ENCODE measurements around the gene TP53AIP1.

The TP53AIP1 gene

DNA sequence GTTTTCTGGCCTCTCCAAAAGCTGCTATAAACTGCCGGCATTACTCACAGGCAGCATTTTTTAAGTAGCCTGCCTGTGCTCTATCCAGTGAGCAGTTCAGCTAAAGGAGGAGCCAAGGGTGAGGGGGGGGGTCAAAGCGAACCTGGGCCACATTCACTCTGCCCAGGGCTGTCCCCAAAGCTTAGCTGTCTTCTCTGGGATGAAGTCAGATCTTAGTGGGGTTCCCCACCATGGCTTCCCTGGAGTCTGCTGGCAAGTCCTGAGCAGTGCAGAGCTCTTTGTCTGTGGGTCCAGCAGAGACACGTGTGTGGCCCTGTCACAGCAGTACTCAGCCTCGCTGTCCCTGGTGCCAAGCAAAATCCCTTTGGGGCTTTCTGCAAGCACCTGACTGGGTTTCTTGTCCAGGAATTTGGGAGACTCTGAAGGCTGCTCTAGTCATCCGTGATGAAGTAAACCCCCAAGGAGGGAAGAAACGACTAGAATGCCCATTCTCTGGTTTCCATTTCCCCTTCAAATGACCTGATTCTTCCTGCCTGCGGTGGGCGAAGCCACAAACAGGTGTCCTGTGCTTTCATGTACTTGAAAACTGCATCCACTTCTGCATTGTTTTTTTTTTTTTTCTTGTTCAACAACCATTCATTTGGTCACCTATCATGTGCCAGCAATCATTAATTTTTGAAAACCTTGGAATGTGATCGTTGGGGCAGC lies 48.9 kb downstream of the TP53AIP1 start:
- Histone ChIP-seq H3K36me3 (ENCODE audit: insufficient read depth, low read length) (no peaks in the 10 kb centered on the region), H3K9ac (ENCODE audit: low read length) (no peak overlapping the region), H3K4me1 (ENCODE audit: insufficient read depth, low read length) (peaks cover 5% of the 10 kb centered on the region), H3K27ac (ENCODE audit: low read depth, low read length) (no peak overlapping the region), H3K9me3 (ENCODE audit: low read length) (no peaks in the 10 kb centered on the region), H3K27me3 (ENCODE audit: control insufficient read depth in 1 of 2, insufficient read depth in 2 of 2, low read length in 2 of 2) (peaks cover 11 to 23% of the 10 kb centered on the region in 2 donors), H3K4me3 (ENCODE audit: low read depth in 1 of 2, low read length in 2 of 2) (no peak overlapping the region)

DNA sequence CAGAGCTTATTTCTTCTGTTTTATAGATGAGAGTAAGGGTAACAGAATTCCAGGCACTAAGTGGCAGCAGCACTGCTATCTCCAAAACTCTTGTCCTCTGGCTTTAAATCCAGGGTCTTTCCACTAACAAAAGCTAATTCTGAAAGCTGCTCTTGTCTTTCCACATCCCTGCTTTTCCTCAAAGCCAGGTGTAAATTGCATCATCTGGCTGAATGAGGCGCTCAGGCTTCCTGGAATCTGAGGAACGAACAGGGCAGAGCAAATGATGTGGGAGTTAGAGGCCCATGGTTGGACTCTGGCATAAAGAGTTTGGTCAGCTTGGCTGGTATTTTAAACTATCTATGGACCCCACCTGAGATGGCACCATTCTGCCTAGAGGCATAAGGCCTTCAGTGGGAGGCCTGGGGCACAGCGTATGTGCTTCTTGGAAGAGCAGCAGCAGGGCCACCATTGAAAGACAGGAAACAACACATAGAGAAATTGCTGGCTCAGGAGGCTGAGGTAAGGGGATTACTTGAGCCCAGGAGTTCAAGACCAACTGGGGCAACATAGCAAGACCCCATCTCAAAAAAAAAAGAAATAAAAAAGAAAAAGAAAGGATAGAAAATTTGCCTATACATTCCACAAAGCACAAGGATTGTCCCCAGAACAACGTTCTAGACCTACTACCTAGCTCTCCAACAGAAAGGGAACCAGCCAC lies 49.7 kb downstream of the TP53AIP1 start:
- no peak overlapping the region for H3K9ac ChIP-seq (ENCODE audit: low read length)
- H3K27ac ChIP-seq (ENCODE audit: low read depth, low read length): no peak overlapping the region
- H3K4me1 ChIP-seq (ENCODE audit: insufficient read depth, low read length): peaks cover 5% of the 10 kb centered on the region
- H3K27me3 ChIP-seq (ENCODE audit: control insufficient read depth in 1 of 2, insufficient read depth in 2 of 2, low read length in 2 of 2): peaks cover 11 to 23% of the 10 kb centered on the region in 2 donors
- no peaks in the 10 kb centered on the region for H3K36me3 ChIP-seq (ENCODE audit: insufficient read depth, low read length)
- no peak overlapping the region for H3K4me3 ChIP-seq (ENCODE audit: low read depth in 1 of 2, low read length in 2 of 2)
- no peaks in the 10 kb centered on the region for H3K9me3 ChIP-seq (ENCODE audit: low read length)

DNA sequence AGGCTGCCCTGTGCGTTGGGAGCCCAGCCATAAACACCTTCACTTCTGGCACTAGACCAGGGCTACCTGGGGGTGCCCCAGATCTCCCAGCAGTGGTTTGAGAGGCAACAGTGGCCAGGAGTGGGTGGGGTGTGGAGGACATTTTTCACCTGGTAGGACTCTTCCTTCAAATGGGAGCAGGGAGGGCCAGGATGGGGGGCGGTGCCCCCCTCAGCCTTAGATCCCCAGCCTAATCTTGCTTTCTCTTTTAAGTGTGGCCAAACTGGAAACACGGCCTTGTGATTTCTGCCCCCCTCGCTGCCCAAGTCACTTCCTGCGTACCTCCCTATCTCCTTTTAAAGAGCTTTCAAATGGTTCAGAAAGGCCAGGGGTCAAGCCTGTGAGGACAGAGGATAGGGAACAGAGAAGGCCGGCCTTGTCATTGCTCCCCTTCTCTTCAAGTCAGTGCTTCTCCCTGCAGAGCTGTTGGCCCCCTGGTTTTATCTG lies 50.7 kb downstream of the TP53AIP1 start:
- no peak overlapping the region for H3K9ac ChIP-seq (ENCODE audit: low read length)
- H3K4me3 ChIP-seq (ENCODE audit: low read depth in 1 of 2, low read length in 2 of 2): no peak overlapping the region
- H3K27ac ChIP-seq (ENCODE audit: low read depth, low read length): no peak overlapping the region
- no peaks in the 10 kb centered on the region for H3K9me3 ChIP-seq (ENCODE audit: low read length)
- peaks cover 5% of the 10 kb centered on the region for H3K4me1 ChIP-seq (ENCODE audit: insufficient read depth, low read length)
- peaks cover 11 to 23% of the 10 kb centered on the region in 2 donors for H3K27me3 ChIP-seq (ENCODE audit: control insufficient read depth in 1 of 2, insufficient read depth in 2 of 2, low read length in 2 of 2)
- no peaks in the 10 kb centered on the region for H3K36me3 ChIP-seq (ENCODE audit: insufficient read depth, low read length)

DNA sequence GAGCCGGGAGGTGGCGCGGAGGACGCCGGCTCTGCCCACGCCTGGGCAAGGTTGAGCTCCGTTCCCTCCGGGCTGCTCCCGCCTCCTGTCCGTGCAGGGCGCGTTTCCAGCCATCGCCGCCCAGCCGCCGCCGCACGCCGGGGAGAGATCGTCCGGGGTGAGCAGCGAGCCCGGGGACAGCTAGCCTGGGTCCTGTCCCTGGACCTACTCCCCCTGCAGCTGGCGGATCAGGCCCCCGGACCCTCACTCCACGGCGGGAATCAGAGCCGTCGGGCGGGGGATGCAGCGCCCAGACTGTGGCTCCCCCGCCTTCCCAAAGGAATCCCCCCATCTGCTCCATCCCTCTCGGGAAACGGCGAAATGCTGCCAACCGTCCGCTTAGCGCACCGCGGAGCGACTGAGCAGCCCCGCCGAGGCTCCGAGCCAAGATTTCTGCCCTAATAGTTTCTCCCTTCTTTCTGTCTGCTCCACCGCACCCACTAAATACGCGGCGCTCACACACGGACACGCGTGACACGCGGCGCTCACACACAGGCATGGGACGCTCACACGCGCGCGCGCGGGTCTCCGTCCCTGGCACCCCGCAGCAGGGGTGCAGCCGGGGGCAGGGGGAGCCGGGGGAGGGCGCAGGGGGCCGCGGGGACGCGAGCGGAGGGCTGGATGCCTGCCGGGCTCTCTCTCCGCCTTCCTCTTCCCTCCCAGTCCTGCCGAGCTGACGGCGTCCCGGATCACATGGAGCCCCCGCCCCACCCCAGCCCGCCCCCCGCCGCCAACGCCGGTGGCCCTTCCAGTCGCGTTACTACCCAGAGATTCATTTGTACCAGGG lies 51.9 kb downstream of the TP53AIP1 start, which contains the start of gene KCNJ5:
Gene KCNJ5, plus strand, starts transcription at position 814 of the 826 bp plus-strand sequence. CDS start 19,918 bp downstream, outside the sequence.
- no peaks in the 10 kb centered on the region for H3K36me3 ChIP-seq (ENCODE audit: insufficient read depth, low read length)
- H3K27ac ChIP-seq (ENCODE audit: low read depth, low read length): no peak within 1 kb of the TSS
- peaks cover 5% of the 10 kb centered on the region for H3K4me1 ChIP-seq (ENCODE audit: insufficient read depth, low read length)
- H3K9me3 ChIP-seq (ENCODE audit: low read length): no peaks in the 10 kb centered on the region
- H3K4me3 ChIP-seq (ENCODE audit: low read depth in 1 of 2, low read length in 2 of 2): peak within 1 kb of the TSS; percentile 32 to 50
- no peak within 1 kb of the TSS for H3K9ac ChIP-seq (ENCODE audit: low read length)
- peaks cover 11 to 23% of the 10 kb centered on the region in 2 donors for H3K27me3 ChIP-seq (ENCODE audit: control insufficient read depth in 1 of 2, insufficient read depth in 2 of 2, low read length in 2 of 2)

DNA sequence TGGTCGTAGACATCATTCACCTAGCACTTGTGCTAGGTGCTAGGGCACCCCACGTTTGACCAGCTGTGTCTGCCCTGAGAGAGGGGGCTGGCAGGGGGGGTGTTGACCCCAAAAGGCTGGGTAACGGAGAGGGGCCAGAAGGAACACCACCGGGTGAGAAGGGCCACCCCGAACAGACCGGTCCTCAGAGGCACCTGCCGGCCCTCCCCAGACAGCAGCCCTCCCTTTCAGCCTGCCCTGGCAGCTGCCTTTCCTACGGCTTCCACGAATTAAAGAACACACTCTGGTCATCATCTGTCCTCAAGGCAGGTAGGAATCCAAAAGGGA lies 52.5 kb downstream of the TP53AIP1 start:
- Histone ChIP-seq H3K27me3 (ENCODE audit: control insufficient read depth in 1 of 2, insufficient read depth in 2 of 2, low read length in 2 of 2) (peaks cover 11 to 23% of the 10 kb centered on the region in 2 donors), H3K27ac (ENCODE audit: low read depth, low read length) (no peak overlapping the region)

DNA sequence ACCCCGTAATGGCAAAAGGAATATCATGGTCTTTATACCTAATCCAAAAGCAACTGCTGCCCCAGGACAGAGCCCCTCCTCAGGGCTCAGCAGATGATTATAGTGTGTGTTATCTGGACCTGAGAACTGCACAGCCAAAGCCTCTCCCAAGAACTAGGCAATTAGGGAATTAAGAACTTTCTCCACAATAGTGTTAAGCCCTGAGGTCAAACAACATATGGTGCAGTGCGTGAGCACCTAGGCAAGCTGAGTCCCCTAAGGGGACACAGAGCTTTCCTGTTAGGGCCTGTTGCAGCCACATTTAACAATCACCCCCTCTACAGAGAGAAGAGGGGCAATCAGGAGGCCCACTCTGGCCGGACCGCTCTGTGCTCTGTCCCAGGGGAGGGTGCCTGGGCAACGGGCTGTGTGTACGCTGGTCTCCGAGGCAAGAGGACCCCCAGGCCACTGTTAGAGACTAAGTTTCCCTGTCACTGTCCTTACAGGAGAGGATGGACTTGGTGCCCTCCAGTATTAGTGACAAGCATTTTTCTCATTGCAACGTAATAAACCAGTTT lies 52.9 kb downstream of the TP53AIP1 start:
- no peak overlapping the region for H3K27ac ChIP-seq (ENCODE audit: low read depth, low read length)
- no peaks in the 10 kb centered on the region for H3K36me3 ChIP-seq (ENCODE audit: insufficient read depth, low read length)
- peaks cover 5% of the 10 kb centered on the region for H3K4me1 ChIP-seq (ENCODE audit: insufficient read depth, low read length)
- no peak overlapping the region for H3K9ac ChIP-seq (ENCODE audit: low read length)
- H3K9me3 ChIP-seq (ENCODE audit: low read length): no peaks in the 10 kb centered on the region
- no peak overlapping the region for H3K4me3 ChIP-seq (ENCODE audit: low read depth in 1 of 2, low read length in 2 of 2)
- peaks cover 11 to 23% of the 10 kb centered on the region in 2 donors for H3K27me3 ChIP-seq (ENCODE audit: control insufficient read depth in 1 of 2, insufficient read depth in 2 of 2, low read length in 2 of 2)

More for the DNA sequence above, 52.5 kb downstream of the TP53AIP1 start:
- H3K9ac ChIP-seq (ENCODE audit: low read length): no peak overlapping the region
- H3K4me1 ChIP-seq (ENCODE audit: insufficient read depth, low read length): peaks cover 5% of the 10 kb centered on the region
- peak overlapping the region in 1 of 2 donors; percentile 32 for H3K4me3 ChIP-seq (ENCODE audit: low read depth in 1 of 2, low read length in 2 of 2)
- H3K36me3 ChIP-seq (ENCODE audit: insufficient read depth, low read length): no peaks in the 10 kb centered on the region
- no peaks in the 10 kb centered on the region for H3K9me3 ChIP-seq (ENCODE audit: low read length)

DNA sequence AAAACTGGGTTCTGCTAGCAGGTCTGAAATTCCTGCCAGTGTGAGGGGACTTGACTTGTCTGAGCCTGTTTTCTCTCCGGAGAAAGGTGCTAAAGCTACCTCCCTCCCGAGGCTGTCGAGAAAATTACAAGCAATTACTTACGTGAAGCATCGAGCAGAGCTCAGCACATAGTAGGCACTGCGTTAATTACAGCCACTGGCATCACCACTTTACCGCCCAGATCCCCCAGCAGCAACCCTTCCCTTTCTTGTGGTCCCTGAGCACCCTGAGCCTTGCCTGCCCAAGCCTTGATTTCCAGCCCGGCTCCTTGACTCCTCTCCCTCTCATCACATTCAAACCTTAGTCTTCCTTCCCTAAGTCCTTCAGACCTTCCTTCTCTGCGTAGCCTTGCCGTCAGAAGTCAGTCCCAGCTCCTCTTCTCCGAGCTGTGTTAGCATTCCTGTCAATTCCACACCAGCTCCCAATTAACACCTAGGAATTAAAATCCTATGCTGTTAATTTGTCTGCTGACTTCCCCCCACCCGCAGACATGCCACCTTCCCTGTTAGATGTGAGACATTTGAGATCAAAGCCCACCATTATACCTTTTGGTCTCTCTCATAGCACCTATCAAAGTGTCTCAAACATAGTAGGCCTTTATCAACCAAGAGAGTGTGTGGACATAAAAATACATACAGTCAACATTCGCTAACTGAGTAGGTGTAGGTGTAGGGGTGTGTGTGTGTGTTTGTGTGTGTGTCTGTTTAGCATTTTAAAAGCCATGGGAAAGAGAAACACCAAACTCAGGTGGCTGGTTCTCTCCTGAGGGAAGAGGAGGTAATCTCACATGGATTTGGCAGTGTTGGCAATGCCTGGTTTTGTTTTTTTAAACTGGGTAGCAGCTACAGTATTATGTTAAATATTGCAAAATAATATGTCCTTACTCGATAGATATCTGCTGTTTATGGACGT lies 54.4 kb downstream of the TP53AIP1 start:
- Histone ChIP-seq H3K4me1 (ENCODE audit: insufficient read depth, low read length) (peaks cover 5% of the 10 kb centered on the region), H3K4me3 (ENCODE audit: low read depth in 1 of 2, low read length in 2 of 2) (no peak overlapping the region)

DNA sequence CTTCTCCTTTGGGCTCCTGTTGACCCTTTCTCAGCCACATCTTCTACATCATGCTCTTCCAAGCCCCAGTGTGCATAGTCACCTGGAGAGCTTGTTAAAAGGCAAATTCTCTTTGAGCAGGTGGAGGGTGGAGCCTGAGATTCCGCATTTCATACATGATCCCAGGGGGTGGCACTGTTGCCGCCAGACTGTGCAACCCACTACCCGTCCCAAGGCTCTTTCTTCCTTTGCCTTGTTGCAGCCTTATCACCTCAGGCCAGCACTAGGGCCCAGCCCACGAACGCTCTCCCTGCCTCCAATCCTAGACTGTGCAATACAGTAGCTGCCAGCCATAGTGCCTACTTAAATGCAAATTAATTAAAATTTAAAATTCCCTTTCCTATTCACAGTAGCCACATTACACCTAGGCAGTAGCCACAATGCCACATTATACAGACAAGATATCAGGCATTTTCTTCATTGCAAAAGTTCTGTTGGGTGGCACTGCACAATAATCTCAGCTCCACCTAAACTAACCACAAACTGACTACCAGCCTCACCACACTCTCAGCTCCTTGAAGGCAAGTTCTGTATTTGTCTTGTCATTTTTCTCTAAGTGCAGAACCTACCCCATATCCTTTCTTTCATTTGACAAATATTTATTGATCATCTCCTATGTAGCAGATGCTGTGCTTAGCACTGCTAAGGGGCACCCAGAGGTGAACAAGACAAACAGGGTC lies 56.1 kb downstream of the TP53AIP1 start:
- Histone ChIP-seq H3K4me1 (ENCODE audit: insufficient read depth, low read length) (peaks cover 5% of the 10 kb centered on the region), H3K36me3 (ENCODE audit: insufficient read depth, low read length) (no peaks in the 10 kb centered on the region), H3K9me3 (ENCODE audit: low read length) (no peaks in the 10 kb centered on the region), H3K27me3 (ENCODE audit: control insufficient read depth in 1 of 2, insufficient read depth in 2 of 2, low read length in 2 of 2) (peaks cover 11 to 20% of the 10 kb centered on the region in 2 donors), H3K27ac (ENCODE audit: low read depth, low read length) (no peak overlapping the region), H3K4me3 (ENCODE audit: low read depth in 1 of 2, low read length in 2 of 2) (no peak overlapping the region), H3K9ac (ENCODE audit: low read length) (no peak overlapping the region)

More for the DNA sequence above, 54.4 kb downstream of the TP53AIP1 start:
- Histone ChIP-seq H3K36me3 (ENCODE audit: insufficient read depth, low read length) (no peaks in the 10 kb centered on the region), H3K27ac (ENCODE audit: low read depth, low read length) (no peak overlapping the region), H3K27me3 (ENCODE audit: control insufficient read depth in 1 of 2, insufficient read depth in 2 of 2, low read length in 2 of 2) (peaks cover 11 to 23% of the 10 kb centered on the region in 2 donors), H3K9me3 (ENCODE audit: low read length) (no peaks in the 10 kb centered on the region), H3K9ac (ENCODE audit: low read length) (no peak overlapping the region)

Measured in muscle layer of colon (tissue), 2 donors.